ENCODE data around the gene TNNT2. TPM values are rescaled to one million over a fixed set of nuclear protein-coding genes. Genes with fewer than 3 reads are reported as not detected.

Gene TNNT2
- total and polyA plus RNA-seq, 2 donors (not counting 3 experiments of a cell fraction or from before 2014, with no cell fraction given), result not detected

DNA sequence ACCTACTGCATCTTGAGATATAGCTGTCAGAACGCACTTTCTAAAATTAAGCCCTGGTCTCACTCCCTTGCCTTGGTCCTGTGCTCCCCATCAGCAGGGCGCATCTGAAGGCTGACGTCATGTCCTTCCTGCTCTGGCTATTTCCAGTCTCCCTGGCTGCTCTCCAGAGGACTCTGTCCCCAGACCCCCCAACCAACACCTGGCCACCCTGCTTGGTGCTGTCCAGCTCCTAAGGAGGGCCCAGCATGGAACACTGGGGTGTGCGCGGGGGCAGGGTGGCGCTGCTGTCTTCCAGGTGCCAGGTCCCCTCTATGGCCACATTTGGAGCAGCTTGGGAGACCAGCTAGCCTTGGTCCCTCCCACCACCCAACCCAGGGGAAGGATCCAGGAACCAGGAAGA is 8.3 kb downstream of the TNNT2 start:
- TF ChIP-seq, protein P1, sequence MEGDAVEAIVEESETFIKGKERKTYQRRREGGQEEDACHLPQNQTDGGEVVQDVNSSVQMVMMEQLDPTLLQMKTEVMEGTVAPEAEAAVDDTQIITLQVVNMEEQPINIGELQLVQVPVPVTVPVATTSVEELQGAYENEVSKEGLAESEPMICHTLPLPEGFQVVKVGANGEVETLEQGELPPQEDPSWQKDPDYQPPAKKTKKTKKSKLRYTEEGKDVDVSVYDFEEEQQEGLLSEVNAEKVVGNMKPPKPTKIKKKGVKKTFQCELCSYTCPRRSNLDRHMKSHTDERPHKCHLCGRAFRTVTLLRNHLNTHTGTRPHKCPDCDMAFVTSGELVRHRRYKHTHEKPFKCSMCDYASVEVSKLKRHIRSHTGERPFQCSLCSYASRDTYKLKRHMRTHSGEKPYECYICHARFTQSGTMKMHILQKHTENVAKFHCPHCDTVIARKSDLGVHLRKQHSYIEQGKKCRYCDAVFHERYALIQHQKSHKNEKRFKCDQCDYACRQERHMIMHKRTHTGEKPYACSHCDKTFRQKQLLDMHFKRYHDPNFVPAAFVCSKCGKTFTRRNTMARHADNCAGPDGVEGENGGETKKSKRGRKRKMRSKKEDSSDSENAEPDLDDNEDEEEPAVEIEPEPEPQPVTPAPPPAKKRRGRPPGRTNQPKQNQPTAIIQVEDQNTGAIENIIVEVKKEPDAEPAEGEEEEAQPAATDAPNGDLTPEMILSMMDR (IDR thresholded peaks at IDR 0.05; ENCODE audit: extremely low read depth in 1 of 2, insufficient read depth in 1 of 2, low read depth in 1 of 2, low read length in 2 of 2), result no peak
- TF ChIP-seq FOS (IDR thresholded peaks at IDR 0.05; ENCODE audit: borderline replicate concordance, insufficient read depth, low read length), result no peak
- TF ChIP-seq, protein P2, sequence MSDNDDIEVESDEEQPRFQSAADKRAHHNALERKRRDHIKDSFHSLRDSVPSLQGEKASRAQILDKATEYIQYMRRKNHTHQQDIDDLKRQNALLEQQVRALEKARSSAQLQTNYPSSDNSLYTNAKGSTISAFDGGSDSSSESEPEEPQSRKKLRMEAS (IDR thresholded peaks at IDR 0.05; ENCODE audit: insufficient read depth, insufficient read length), result no peak
- TF ChIP-seq JUN (IDR thresholded peaks at IDR 0.05; ENCODE audit: borderline replicate concordance, insufficient read depth, insufficient read length, low read depth), result no peak
- no peak for TF ChIP-seq POLR2AphosphoS5 (IDR thresholded peaks at IDR 0.05; ENCODE audit: insufficient read depth, low read depth, low read length)
- TF ChIP-seq POLR2A (IDR thresholded peaks at IDR 0.05; ENCODE audit: low read depth, low read length), result no peak
- TF ChIP-seq GATA2 (IDR thresholded peaks at IDR 0.05; ENCODE audit: insufficient read depth, insufficient read length, low read depth, low read length), result no peak
- TF ChIP-seq EZH2 (IDR thresholded peaks at IDR 0.05; ENCODE audit: borderline replicate concordance, low read depth, low read length, severe bottlenecking), result no peak
- no peak for TF ChIP-seq MYC (IDR thresholded peaks at IDR 0.05; ENCODE audit: low read depth, low read length)
- no peak overlapping the region for H3K4me2 ChIP-seq (ENCODE audit: insufficient read depth, low read length)
- no peak overlapping the region for H3K9ac ChIP-seq (replicated peaks; ENCODE audit: extremely low read depth, insufficient read depth, low read length)
- ChIA-PET POLR2A (no interaction called here), CTCF (interaction anchor here (0.6 kb wide), 1 partner anchor 66 kb away, joined by 3 read pairs; no protein-coding TSS in a partner anchor)
- no peaks in the 10 kb centered on the region for H3K9me1 ChIP-seq (replicated peaks; ENCODE audit: control insufficient read depth, extremely low read depth, insufficient read depth, low read length)
- no peaks in the 10 kb centered on the region for H3K9me3 ChIP-seq (replicated peaks; ENCODE audit: control insufficient read depth, insufficient read depth, low read length)
- intact Hi-C loops (cut with micrococcal nuclease) (no loop called here), dilution Hi-C loops (cut with MboI; ENCODE audit: extremely low pct_ligation_motif_present, low sequenced_read_pairs) (no loop called here)
- no peaks in the 10 kb centered on the region for H3K36me3 ChIP-seq (ENCODE audit: control insufficient read depth in 2 of 2, extremely low read depth in 1 of 2, insufficient read depth in 2 of 2, low read length in 2 of 2)
- no peak overlapping the region for H3K4me3 ChIP-seq (replicated peaks in 1 of 3; ENCODE audit: insufficient read depth in 1 of 3, low read depth in 1 of 3, low read length in 3 of 3)
- H3K4me1 ChIP-seq (ENCODE audit: control insufficient read depth, extremely low read depth, insufficient read depth, low read length), result no peaks in the 10 kb centered on the region
- FAIRE-seq, result no peak
- H4K20me1 ChIP-seq (replicated peaks; ENCODE audit: control insufficient read depth, extremely low read depth, insufficient read depth, low read length), result no peaks in the 10 kb centered on the region
- DNase-seq (ENCODE audit: low read depth, low spot score), result no peak
- no peak overlapping the region for H3K27ac ChIP-seq (ENCODE audit: insufficient read depth, low read depth, low read length)
- no peak overlapping the region for H2AFZ ChIP-seq (ENCODE audit: low read depth, low read length)
- BruUV-seq (replicated peaks), result no TSS peak
- no peaks in the 10 kb centered on the region for H3K79me2 ChIP-seq (ENCODE audit: control insufficient read depth, insufficient read depth, low read length)
- H3K27me3 ChIP-seq (ENCODE audit: control insufficient read depth in 2 of 2, insufficient read depth in 2 of 2, low read length in 2 of 2), result peaks cover 3 to 7% of the 10 kb centered on the region in 2 experiments

Measured in endothelial cell of umbilical vein (primary cell).